HG02852 (cell line): ENCODE measurements around the gene TAX1BP1.

Experiments
- ATAC-seq: cut with Tn5 transposase; IDR thresholded peaks from one replicate; pipeline ENCODE4 v1.9.1; 2021; ENCODE audit warnings: mild to moderate bottlenecking, moderate library complexity; ENCODE audit not compliant: unreplicated experiment

Gene TAX1BP1

DNA sequence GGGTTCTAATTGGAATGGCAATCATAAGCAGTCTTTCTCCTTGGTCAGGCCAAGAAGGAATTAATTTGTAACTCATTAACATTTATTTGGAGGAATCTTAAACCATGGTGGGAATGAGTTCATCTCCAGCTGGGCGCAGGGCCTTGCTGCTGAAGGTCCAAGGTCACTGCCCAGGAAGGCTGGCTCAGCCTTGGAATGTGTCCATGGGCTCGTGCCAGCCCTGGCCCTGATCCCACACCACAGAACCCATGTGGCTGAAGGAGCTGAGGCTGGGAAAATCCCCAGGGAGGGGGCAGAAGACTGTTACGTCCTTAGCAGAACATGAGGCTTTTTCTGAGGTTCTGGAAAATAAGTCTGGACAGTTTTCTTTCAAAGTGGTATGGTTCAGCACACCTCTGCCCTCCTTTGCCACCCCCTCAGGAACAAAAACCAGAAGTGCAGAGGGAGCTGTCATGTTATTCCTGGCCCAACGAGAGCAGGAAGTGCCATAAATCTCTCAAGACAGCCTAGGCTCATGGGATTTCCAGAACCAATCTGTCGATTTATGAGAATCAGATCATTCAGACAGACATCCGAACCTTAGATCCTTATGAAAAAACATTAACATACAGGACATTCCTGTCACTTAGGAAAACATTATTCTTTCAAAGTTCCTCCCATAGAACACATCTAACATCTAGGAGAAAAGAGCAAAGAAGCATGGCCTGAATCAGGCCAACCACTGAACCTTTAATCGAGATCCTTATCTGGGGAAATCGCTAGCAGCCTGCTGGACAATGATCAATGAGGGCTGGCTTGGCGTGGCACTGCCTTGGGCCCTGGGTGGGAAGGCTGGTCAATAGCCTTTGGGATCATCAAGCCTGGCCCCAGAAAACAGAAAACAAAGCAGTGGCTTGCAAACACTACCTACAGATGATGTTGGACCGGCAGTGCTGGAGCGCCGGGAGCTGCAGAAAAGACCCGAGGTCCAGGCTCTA is 134.3 kb downstream of the TAX1BP1 start:
- ATAC-seq = no peak

DNA sequence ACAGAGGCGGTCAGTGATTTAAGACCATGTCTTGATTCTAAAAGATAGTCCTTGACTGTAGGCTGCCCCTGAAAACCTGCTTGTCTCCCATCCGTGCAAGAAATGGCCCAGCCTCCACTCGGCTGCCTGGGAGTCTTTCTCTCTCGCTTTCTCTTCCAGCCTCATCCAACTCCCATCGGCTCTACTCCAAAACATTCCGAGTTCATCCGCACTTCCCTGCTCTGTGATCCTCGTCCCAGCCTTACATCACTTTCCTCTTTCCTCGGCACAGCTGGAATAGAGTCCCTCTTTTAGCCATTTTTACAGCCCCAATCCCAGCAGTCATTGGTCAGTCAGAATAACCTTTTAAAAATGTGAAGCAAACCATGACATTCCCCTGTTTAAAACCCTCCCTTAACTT is 135.1 kb downstream of the TAX1BP1 start:
- no peak for ATAC-seq

DNA sequence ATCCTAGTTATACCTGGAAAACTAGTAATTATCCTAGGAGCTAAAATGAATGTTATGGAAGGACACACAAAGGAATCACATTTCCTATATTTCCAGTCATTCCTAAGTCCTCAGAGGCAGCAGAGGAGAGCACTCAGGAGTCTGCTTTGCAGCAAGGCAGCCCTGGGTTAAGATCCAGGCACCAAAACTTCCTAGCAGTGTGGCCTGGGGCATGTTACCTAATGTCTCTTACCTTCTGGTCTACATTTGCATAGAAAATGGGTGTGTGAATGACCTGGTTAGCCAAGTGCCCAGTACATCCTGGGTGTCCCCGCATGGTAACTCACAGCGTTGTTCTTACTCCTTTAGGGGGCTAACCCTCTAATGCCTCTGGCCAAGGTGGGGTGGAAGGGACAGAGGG is 135.9 kb downstream of the TAX1BP1 start:
- no peak for ATAC-seq

DNA sequence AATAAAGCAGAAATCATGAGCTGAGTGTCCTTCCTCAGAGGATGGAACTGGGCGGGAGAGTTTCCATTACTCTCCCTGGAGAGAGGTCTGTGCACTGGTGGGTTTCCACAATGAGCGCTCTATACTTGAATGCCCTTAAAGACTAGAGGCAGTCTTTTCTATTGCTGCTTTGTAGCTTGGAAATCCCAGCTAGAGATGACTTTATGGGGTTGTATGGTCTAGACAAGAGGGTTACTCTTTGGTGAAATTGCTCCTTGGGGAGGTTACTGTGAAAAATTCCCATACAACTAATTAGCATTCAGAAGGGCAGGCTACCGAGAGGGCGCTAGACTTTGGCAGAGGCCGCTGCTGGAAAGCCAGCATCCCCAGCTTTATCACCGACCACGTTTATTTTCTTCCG is 136.8 kb downstream of the TAX1BP1 start:
- no peak for ATAC-seq
